DND-41 (cell line): ENCODE results near the gene FBXO38.

Source experiments
- ATAC-seq: fragments of 200-7000 bp; cut with Tn5 transposase; 3 replicates; pipeline ENCODE4 v1.9.1; 2021; ENCODE audit warnings: low read depth; ENCODE audit not compliant: insufficient read depth
- DNase-seq: peaks from one replicate; pipeline ENCODE4 v3.0.0-alpha.2; 2020
- H2AFZ ChIP-seq: 2 replicates; pipeline ENCODE4 v1.6.0; 2012; ENCODE audit warnings: low read depth, low read length
- H3K27ac ChIP-seq: 2 replicates; pipeline ENCODE4 v1.5.1; 2012; ENCODE audit warnings: low read length, inconsistent platforms
- H3K27me3 ChIP-seq: fragments of 200-600 bp; sonication (generic); 2 replicates; pipeline ENCODE4 v1.6.0; 2012; ENCODE audit warnings: low read length, mild to moderate bottlenecking, inconsistent platforms; ENCODE audit not compliant: insufficient read depth, poor library complexity
- H3K36me3 ChIP-seq: 2 replicates; pipeline ENCODE4 v1.5.1; 2012; ENCODE audit warnings: low read length, inconsistent platforms; ENCODE audit not compliant: insufficient read depth
- H3K4me1 ChIP-seq: 2 replicates; pipeline ENCODE4 v1.5.1; 2012; ENCODE audit warnings: mild to moderate bottlenecking, low read length; ENCODE audit not compliant: insufficient read depth
- H3K4me2 ChIP-seq: 2 replicates; pipeline ENCODE4 v1.6.0; 2012; ENCODE audit warnings: mild to moderate bottlenecking, moderate library complexity, low read length, inconsistent platforms; ENCODE audit not compliant: insufficient read depth
- H3K4me3 ChIP-seq, 2 experiments: fragments of 200-600 bp in 1 of 2; shearing (Covaris generic) in 1 of 2; 2 replicates each; pipeline ENCODE4 v1.5.1; 2012 to 2016; ENCODE audit warnings: inconsistent platforms in 2 of 2, low read length in 2 of 2, mild to moderate bottlenecking in 2 of 2, low read depth in 1 of 2, moderate library complexity in 1 of 2
- H3K79me2 ChIP-seq: 2 replicates; pipeline ENCODE4 v1.6.0; 2012; ENCODE audit warnings: low read length, inconsistent platforms; ENCODE audit not compliant: insufficient read depth
- H3K9ac ChIP-seq: 2 replicates; pipeline ENCODE4 v1.6.0; 2012; ENCODE audit warnings: low read depth, mild to moderate bottlenecking, inconsistent platforms, low read length, moderate library complexity
- H3K9me3 ChIP-seq: 2 replicates; pipeline ENCODE4 v1.5.1; 2012; ENCODE audit warnings: low read length, moderate library complexity, mild to moderate bottlenecking, inconsistent platforms; ENCODE audit not compliant: insufficient read depth, severe bottlenecking
- H4K20me1 ChIP-seq: 2 replicates; pipeline ENCODE4 v1.6.0; 2012; ENCODE audit warnings: low read length; ENCODE audit not compliant: insufficient read depth
- CTCF ChIP-seq: IDR thresholded peaks from 2 replicates; pipeline ENCODE4 v1.5.1; 2012; ENCODE audit warnings: borderline replicate concordance, low read length, moderate library complexity, mild to moderate bottlenecking; ENCODE audit not compliant: poor library complexity, severe bottlenecking; ENCODE audit errors: extremely low read depth
- EZH2 ChIP-seq: IDR thresholded peaks from 3 replicates; pipeline ENCODE4 v1.6.1; 2012; ENCODE audit warnings: borderline replicate concordance, low read depth, mild to moderate bottlenecking, moderate library complexity, low read length, inconsistent platforms; ENCODE audit not compliant: severe bottlenecking

The FBXO38 gene

GRCh38 chr5:148374690-148375360 is 8.9 kb upstream of the FBXO38 start:
- Histone ChIP-seq H3K4me3 (no peak overlapping the region), H3K79me2 (no peaks in the 10 kb centered on the region), H3K9me3 (peaks cover 2% of the 10 kb centered on the region), H3K4me2 (no peak overlapping the region), H3K4me1 (peaks cover 10% of the 10 kb centered on the region; the same call in 1 of the 2 replicates), H4K20me1 (no peaks in the 10 kb centered on the region), H2AFZ (no peak overlapping the region), H3K36me3 (no peaks in the 10 kb centered on the region), H3K27me3 (no peaks in the 10 kb centered on the region), H3K27ac (no peak overlapping the region), H3K9ac (no peak overlapping the region)
- ATAC-seq (peak; percentile 72), DNase-seq (peak; percentile 31)
- TF ChIP-seq CTCF, result peak; percentile 70
- TF ChIP-seq EZH2, result no peak

DNA sequence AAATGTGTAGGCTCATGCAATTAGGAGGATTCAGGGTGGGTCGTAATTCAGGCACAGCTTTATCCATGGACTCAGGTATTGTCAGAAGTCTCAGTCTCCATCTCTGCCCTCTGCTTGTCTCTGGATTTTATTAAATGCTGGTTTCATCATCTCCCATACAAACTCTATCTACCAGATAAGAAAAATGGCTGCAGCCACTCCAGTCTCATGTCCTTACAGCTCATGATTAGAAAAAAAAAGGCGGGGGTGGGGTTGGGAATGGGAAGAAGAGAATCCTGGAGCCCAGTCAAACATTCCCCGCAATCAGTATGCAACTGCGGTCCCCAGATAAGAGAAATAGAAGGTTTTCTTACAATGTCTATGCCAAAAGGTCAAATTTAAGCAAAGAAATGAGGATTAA is 7.6 kb upstream of the FBXO38 start:
- ATAC-seq, result no peak
- H4K20me1 ChIP-seq, result no peaks in the 10 kb centered on the region
- TF ChIP-seq CTCF (no peak), EZH2 (no peak)
- no peak overlapping the region for H3K9ac ChIP-seq
- no peak overlapping the region for H3K27ac ChIP-seq
- no peak for DNase-seq
- no peak overlapping the region for H3K4me3 ChIP-seq
- no peaks in the 10 kb centered on the region for H3K79me2 ChIP-seq
- no peak overlapping the region for H2AFZ ChIP-seq
- H3K36me3 ChIP-seq, result no peaks in the 10 kb centered on the region
- H3K9me3 ChIP-seq, result peaks cover 2% of the 10 kb centered on the region
- peaks cover 14% of the 10 kb centered on the region; the same call in 1 of the 2 replicates for H3K4me1 ChIP-seq
- no peaks in the 10 kb centered on the region for H3K27me3 ChIP-seq
- H3K4me2 ChIP-seq, result no peak overlapping the region

GRCh38 chr5:148378670-148379069 is 5.1 kb upstream of the FBXO38 start:
- Histone ChIP-seq H3K27ac (no peak overlapping the region), H3K79me2 (no peaks in the 10 kb centered on the region), H2AFZ (no peak overlapping the region), H3K4me3 (no peak overlapping the region), H3K9me3 (peaks cover 2% of the 10 kb centered on the region), H3K9ac (no peak overlapping the region), H4K20me1 (no peaks in the 10 kb centered on the region), H3K36me3 (no peaks in the 10 kb centered on the region), H3K27me3 (no peaks in the 10 kb centered on the region), H3K4me2 (no peak overlapping the region), H3K4me1 (peaks cover 29% of the 10 kb centered on the region)
- no peak for DNase-seq
- no peak for ATAC-seq
- TF ChIP-seq CTCF (no peak), EZH2 (no peak)

GRCh38 chr5:148379340-148379739 is 4.4 kb upstream of the FBXO38 start:
- H3K79me2 ChIP-seq, result peaks cover 5% of the 10 kb centered on the region
- H4K20me1 ChIP-seq, result 0 out of 2 replicates have a peak, but pooled peaks cover under 1% of the 10 kb centered on the region
- H3K4me1 ChIP-seq, result peaks cover 29% of the 10 kb centered on the region
- H3K9ac ChIP-seq, result no peak overlapping the region
- no peak for ATAC-seq
- H3K4me3 ChIP-seq, result no peak overlapping the region
- no peaks in the 10 kb centered on the region for H3K27me3 ChIP-seq
- no peak for DNase-seq
- peaks cover 2% of the 10 kb centered on the region for H3K9me3 ChIP-seq
- TF ChIP-seq CTCF (no peak), EZH2 (no peak)
- no peak overlapping the region for H2AFZ ChIP-seq
- no peak overlapping the region for H3K27ac ChIP-seq
- H3K36me3 ChIP-seq, result no peaks in the 10 kb centered on the region
- no peak overlapping the region for H3K4me2 ChIP-seq
